Stimulated activated CD8-positive, alpha-beta memory T cell treated with anti-CD3 and anti-CD28 coated beads, Interleukin-4, amount 100 ng/mL, for 48 hours (primary cell): ENCODE results near the gene TSHZ1.

ENCODE experiments used
- DNase-seq: peaks from one replicate; pipeline ENCODE4 v3.0.0-alpha.2; 2020

TSHZ1 gene

DNA sequence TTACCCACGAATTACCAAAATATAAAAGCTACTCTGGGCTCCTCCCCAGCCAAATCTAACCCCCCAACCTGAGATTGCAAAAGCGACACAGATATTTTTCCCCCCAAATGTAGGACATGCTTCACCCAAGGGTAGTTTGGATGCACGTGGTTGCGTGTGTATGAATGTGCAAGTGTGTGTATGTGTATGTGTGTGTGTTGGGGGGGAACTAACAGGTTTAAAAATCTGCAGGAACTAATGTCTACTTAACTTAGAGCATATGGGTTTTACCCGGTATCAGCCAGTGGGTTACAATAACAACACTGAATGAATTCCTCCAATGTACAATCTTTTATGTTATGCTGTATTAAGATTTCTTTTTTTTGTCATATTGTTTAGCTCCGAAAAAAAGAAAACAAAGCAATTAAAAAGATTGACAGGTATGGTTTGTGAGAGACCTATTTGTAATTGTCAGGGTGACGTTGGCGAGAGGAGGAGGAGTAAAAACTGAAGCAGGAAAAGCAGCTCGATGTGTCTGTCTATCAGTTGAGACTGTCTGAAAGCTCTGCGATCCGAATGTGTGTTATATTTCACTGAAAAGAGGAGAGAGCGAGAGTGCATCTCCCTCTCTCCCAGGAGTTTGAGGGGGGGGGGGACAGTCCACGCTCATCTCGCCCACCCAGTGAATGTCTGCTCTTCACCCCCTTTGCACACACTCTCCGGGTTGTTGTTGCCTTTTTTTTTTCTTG lies at the start of gene TSHZ1:
TSHZ1 (plus strand) TSS at position 524 of the 728 bp plus-strand sequence. CDS start 1,080 bp downstream, outside the sequence.
- peak; percentile 57 for DNase-seq

- peak; percentile 29 for DNase-seq
Observed at GRCh38 chr18:75161256-75162028, 49.2 kb upstream of the TSHZ1 start.

DNA sequence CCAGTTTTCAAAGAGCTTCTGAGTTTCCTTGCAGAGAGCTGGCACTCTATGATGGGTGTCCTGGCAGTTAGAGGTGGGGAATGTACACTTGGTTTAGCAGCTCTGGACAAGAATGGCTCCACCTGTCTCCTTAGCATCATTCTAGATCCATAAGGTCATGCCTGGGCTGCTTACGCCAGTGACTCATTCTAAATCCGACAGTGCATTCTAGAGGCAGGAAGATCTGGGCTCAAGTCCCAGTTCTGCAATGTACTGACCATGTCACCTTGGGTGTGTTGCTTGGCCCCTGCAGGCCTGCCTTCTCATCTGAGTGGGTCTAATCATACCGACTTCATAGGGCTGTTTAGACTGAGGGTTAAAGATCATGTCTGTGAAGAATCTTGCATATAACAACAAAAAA lies 48.1 kb upstream of the TSHZ1 start:
- DNase-seq: no peak

GRCh38 chr18:75162978-75163377 lies 47.6 kb upstream of the TSHZ1 start:
- no peak for DNase-seq

DNA sequence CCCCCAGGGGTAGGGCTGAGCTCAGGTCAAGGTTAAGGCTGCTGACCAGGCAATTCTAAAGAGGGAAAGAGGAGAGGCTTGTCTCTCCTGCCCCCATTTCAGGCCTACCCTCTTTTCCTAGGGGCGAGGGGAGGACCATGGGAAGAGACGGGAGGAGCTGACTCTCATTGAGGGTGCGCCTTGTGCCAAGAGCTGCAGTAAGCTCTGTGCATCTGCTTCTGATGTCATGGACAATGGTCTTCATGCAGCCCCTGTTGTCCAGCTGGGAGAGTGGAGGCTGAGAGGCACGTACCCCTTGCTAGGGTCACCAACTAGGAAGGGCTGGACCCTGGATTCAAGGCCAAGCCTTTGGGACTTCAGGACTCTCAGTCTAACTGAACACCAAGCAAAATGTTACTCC lies 46.9 kb upstream of the TSHZ1 start:
- DNase-seq: no peak

DNA sequence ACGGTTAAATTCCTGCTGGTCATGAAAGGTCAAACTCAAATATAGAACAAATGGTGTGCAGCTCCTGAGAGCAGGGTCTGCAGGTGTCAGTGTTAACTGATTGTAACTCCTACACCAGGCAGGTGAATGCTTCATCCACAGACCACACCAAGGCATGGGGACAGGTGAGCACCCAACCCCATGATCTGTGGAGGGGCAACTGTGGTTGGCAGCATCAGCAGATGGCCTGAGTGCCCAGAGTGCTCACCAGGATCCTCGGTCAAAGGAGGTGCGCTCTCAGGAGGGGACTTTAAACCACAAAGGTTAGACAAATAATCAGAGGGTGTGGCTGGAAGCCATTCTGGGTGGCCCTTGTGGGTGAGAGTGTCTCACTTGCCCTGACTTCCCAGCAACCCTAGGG lies 46.1 kb upstream of the TSHZ1 start:
- no peak for DNase-seq

DNA sequence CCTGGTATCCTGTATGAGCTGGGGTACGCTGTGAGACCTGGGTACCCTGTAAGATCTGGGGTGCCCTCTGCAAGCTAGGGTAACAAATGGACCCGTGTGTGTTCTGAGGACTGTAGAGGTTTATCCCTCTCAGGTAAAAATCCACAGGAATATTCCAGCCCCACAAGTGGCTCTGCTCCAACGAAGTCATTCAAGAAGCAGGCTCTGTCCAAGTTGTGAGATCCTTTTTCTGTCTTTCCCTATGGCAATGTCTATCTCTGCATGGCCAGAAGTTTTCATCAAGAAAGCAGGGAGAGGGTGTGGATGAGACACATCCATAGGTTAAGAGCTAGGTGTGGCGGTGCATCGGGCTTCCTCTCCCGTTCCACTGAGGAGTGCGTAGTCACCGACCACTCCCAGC lies 44.7 kb upstream of the TSHZ1 start:
- no peak for DNase-seq

DNA sequence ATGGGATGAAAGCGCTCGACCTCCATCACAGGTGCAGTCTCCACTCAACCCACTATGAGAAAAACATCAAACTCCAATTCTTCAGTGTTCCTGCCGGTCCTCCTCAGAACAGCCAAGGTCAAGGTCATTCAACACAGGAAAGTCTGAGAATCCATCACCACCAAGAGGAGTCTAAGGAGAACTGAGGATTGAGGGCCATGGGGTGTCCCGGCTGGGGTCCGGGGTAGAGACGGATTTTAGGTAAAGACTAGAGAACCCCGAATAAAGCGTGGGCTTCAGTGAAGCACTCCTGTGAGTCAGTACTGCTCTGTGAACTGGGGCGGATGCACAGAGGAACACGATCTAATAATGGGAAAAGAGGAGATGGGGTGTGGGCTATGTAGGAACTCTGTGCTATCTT lies 43.5 kb upstream of the TSHZ1 start:
- DNase-seq: no peak

- no peak for DNase-seq
Observed at GRCh38 chr18:75167759-75168618, 42.6 kb upstream of the TSHZ1 start.

DNA sequence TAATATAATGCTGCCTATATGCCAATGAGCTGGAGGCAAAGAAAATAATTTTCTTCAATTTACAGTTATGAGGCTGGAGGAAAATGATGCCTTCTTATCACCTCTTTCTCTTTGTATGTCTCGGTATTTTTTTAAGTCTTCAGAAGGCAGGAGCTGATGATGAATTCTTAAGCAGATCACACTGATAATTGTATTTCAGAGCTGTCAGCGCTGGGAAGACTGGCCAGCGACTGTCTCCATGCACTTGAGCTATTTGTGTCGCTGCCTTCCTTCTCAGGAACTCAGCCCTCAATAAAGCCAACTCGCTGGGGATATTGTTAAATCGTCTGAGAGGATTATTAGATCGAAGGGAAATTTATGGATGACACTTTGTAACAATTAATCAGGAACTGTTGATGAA lies 42.0 kb upstream of the TSHZ1 start:
- no peak for DNase-seq

GRCh38 chr18:75169411-75169810 lies 41.2 kb upstream of the TSHZ1 start:
- no peak for DNase-seq

GRCh38 chr18:75170022-75170789 lies 40.4 kb upstream of the TSHZ1 start:
- no peak for DNase-seq

- no peak for DNase-seq
Observed at GRCh38 chr18:75170916-75171315, 39.7 kb upstream of the TSHZ1 start.

- no peak for DNase-seq
Observed at GRCh38 chr18:75172299-75173124, 38.1 kb upstream of the TSHZ1 start.

DNA sequence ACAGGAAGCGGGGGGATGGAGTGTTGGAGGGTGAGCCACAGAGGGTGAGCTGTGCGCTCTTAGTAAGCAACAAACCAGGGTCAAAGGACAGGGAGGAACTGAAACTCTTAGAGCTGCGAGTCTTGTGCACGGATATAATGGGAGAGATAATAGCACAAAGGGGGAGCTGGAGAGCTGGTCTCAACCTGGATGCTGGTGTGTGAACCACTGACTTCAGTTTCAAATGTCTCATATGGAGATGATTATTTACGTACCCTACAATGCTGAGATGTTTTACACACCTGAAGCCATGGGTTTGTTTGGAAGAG lies 37.5 kb upstream of the TSHZ1 start:
- no peak for DNase-seq

- DNase-seq: no peak
Observed at GRCh38 chr18:75173738-75174137, 36.9 kb upstream of the TSHZ1 start.

GRCh38 chr18:75176849-75177248 lies 33.7 kb upstream of the TSHZ1 start:
- DNase-seq: no peak

GRCh38 chr18:75178376-75178775 lies 32.2 kb upstream of the TSHZ1 start:
- no peak for DNase-seq

GRCh38 chr18:75179819-75180600 lies 30.6 kb upstream of the TSHZ1 start:
- DNase-seq: no peak

DNA sequence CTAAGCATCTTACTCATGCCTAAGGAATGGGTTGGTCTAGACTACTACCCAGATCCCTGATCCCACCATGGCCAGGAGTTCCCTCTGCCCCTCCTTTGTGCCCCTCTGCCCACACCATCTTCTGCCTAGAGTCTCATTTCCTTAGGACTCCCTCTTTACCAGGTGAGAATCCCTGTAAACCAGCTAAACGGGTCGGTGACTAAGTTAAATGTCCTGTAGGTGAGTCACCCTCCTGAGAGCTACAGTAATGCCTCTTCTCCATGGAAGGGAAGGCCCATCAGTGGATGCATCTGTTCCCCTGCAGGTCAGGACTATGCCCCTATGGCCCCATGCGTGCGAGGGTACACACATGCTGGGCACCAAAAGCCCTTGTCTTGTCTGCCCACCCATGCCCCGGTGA lies 27.1 kb upstream of the TSHZ1 start:
- no peak for DNase-seq

DNA sequence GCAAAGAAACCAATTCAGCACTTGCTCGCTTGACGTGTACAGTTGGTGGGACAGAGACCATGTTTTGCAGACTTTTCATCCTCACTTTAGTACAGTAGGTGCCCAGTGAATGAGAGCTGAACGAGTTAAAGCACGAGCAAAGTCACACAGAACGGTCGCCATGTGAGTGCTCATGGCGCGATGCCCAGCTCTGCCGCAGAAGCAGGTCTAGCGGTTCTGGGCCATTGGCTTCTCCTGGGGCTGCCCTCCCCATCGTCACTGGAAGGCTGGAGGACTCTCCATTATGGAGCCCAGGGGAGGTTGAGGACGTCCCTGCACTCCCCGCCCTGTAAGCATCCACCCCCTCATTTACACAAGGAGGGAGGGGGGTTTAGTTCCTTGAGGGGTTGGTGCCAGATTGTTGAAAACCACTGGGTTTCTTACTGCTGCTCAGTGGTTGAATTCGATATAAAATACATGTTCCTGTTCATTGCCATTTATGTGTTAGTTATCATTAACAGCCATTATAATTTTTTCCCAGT lies 26.6 kb upstream of the TSHZ1 start:
- no peak for DNase-seq
